ENCODE data around the gene CENPF. TPM values are rescaled to one million over a fixed set of nuclear protein-coding genes. Genes with fewer than 3 reads are reported as not detected.

The CENPF gene
- total and polyA plus RNA-seq, 2 of the 13 experiments (the other 11 are each of a cell fraction or from before 2014, with no cell fraction given) = 14.7 to 84.9 TPM

- TF ChIP-seq AKNA (CRISPR knock-in tag; IDR thresholded peaks at IDR 0.05; ENCODE audit: borderline replicate concordance) (no peak), ARID5B (CRISPR knock-in tag; IDR thresholded peaks at IDR 0.05) (peak; percentile 6; the same call in 1 of the 2 replicates), GTF2F1 (IDR thresholded peaks at IDR 0.05; ENCODE audit: low read length) (no peak), DMTF1 (CRISPR knock-in tag; IDR thresholded peaks at IDR 0.05) (no peak), CC2D1A (CRISPR knock-in tag; IDR thresholded peaks at IDR 0.05) (peak; percentile 80; the same call in 1 of the 2 replicates), SALL2 (CRISPR knock-in tag; IDR thresholded peaks at IDR 0.05) (peak; percentile 63; the same call in 1 of the 2 replicates), RBM22 (optimal IDR thresholded peaks at IDR 0.05; ENCODE audit: low read length) (no peak), ZFP41 (CRISPR knock-in tag; IDR thresholded peaks at IDR 0.05; ENCODE audit: borderline replicate concordance) (no peak), FOXO1 (CRISPR knock-in tag; IDR thresholded peaks at IDR 0.05) (0 out of 2 replicates have a peak, but pooled peaks have one; percentile 30), ZBTB21 (CRISPR knock-in tag; IDR thresholded peaks at IDR 0.05) (no peak), TCF7 (IDR thresholded peaks at IDR 0.05; ENCODE audit: low read depth) (no peak), ZSCAN9 (CRISPR knock-in tag; IDR thresholded peaks at IDR 0.05; ENCODE audit: borderline replicate concordance) (peak; percentile 70; the same call in 1 of the 2 replicates), MEIS2 (CRISPR knock-in tag; IDR thresholded peaks at IDR 0.05) (no peak), RBAK (CRISPR knock-in tag; IDR thresholded peaks at IDR 0.05) (0 out of 2 replicates have a peak, but pooled peaks have one; percentile 28), SYNCRIP (IDR thresholded peaks at IDR 0.05; ENCODE audit: insufficient read depth, low read depth, low read length) (no peak), ZNF121 (CRISPR knock-in tag; IDR thresholded peaks at IDR 0.05) (no peak), KAT8 (CRISPR knock-in tag; IDR thresholded peaks at IDR 0.05) (peak; percentile 84), MBNL3 (CRISPR knock-in tag; conservative IDR thresholded peaks at IDR 0.05) (no peak), RXRB (CRISPR knock-in tag; IDR thresholded peaks at IDR 0.05; ENCODE audit: borderline replicate concordance) (peak; percentile 45; the same call in 1 of the 2 replicates)
These were observed at the start of gene CENPF (continued) for GRCh38 chr1:214602764-214603657.
